HL-60/S4 (cell line): ENCODE measurements around the gene KRTAP4-1.
"Not testable (repeated sequence)": the region's sequence is repeated elsewhere in the genome, so short reads cannot be mapped to it uniquely, and the experiment has no call there.

Source experiments
- in situ Hi-C: fragments of 300-500 bp; cut with MboI; formaldehyde crosslinking; loops from 2 replicates; pipeline ENCODE4 v1.14.3; 2022; ENCODE audit warnings: low sequenced_read_pairs

KRTAP4-1 gene

GRCh38 chr17:41184480-41184961, at the start of gene KRTAP4-1:
Gene KRTAP4-1, minus strand, starts transcription at chr17:41184911. Its CDS starts 57 bp downstream, at chr17:41184854.
- in situ Hi-C loops = no loop called here

DNA sequence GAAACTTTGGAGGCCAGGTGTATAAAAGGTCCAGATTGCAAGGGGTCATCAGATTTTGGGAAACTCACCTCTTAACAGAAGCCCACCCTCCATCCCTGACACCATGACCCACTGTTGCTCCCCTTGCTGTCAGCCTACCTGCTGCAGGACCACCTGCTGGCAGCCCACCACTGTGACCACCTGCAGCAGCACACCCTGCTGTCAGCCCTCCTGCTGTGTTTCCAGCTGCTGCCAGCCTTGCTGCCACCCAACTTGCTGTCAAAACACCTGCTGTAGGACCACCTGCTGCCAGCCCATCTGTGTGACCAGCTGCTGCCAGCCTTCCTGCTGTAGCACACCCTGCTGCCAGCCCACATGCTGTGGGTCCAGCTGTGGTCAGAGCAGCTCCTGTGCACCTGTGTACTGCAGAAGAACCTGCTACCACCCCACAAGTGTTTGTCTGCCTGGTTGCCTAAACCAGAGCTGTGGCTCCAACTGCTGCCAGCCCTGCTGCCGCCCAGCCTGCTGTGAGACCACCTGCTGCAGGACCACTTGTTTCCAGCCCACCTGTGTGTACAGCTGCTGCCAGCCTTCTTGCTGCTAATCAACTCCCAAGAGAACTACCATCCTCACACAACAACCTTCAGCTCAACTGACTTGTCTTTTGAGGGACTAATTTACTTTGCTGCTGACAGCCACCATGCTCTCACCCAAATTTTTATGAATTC, 47.8 kb upstream of the KRTAP4-1 start, which contains the start of gene KRTAP9-3:
TSS of gene KRTAP9-3 (plus strand) at position 51 of the 707 bp plus-strand sequence. CDS start at position 104, 53 bp downstream.
- in situ Hi-C loops = not testable (repeated sequence)

DNA sequence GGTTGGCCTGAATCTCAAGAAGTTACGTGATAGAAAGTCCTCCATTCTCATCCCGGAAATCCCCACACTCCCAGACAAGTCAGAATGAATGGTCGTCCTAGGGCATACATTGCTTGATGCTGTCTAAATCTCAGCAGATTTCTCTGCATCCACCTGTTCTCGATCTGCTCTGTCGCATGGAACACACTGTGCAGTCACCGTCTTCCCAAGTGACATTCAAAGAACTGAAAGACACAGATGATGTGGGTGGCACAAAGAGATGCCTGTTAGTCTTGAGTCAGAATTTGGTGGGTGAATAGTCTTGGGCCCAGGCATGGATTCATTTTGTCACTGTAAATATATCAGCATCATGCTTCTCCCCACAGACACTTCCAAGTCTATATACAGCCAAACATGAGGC, 47.0 kb upstream of the KRTAP4-1 start:
- in situ Hi-C loops = no loop called here

DNA sequence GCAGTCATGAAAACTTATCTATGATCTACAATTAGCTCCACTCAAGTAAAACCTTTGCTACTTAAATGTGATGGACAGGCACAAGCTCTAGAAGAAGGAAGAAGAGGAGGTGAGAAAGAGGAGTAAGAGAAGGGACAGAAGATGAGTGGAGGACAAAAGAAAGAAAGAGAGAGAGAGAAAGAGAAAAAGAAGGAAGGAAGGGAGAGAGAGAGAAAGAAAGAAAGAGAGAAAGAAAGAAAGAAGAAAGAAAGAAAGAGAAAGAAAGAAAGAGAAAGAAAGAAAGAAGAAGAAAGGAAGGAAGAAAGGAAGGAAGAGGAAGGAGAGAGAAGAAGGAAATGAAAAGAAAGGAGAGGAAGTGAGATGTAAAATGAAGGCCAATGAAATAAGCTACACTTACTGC, 45.4 kb upstream of the KRTAP4-1 start:
- in situ Hi-C loops = no loop called here

- in situ Hi-C loops = not testable (repeated sequence)
These were observed 41.9 kb upstream of the KRTAP4-1 start, which contains the start of gene KRTAP9-2 for GRCh38 chr17:41226598-41227095. Gene KRTAP9-2, plus strand, starts transcription at chr17:41226648. Its CDS starts 7 bp downstream, at chr17:41226655.

- in situ Hi-C loops = no loop called here
These were observed 41.3 kb upstream of the KRTAP4-1 start for GRCh38 chr17:41226051-41226450.

- in situ Hi-C loops = no loop called here
These were observed 39.1 kb upstream of the KRTAP4-1 start for GRCh38 chr17:41223821-41224220.

DNA sequence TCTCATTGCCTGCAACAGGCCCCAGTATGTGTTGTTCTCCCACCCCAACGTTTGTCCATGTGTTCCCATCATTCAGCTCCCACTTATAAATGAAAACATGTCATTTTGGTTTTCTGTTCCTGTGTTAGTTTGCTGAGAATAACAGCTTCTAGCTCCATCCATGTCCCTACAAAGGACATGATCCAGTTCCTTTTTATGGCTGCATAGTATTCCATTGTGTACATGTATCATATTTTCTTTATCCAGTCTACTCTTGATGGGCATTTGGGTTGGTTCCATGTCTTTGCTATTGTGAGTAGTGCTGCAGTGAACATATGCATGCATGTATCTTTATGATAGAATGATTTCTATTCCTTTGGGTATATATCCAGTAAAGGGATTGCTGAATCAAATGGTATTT, 31.0 kb upstream of the KRTAP4-1 start:
- in situ Hi-C loops = no loop called here

- in situ Hi-C loops = no loop called here
These were observed 27.9 kb upstream of the KRTAP4-1 start for GRCh38 chr17:41212524-41213169.

GRCh38 chr17:41211845-41212466, 27.2 kb upstream of the KRTAP4-1 start:
- in situ Hi-C loops = no loop called here

GRCh38 chr17:41199421-41200078, 14.8 kb upstream of the KRTAP4-1 start:
- in situ Hi-C loops = no loop called here

DNA sequence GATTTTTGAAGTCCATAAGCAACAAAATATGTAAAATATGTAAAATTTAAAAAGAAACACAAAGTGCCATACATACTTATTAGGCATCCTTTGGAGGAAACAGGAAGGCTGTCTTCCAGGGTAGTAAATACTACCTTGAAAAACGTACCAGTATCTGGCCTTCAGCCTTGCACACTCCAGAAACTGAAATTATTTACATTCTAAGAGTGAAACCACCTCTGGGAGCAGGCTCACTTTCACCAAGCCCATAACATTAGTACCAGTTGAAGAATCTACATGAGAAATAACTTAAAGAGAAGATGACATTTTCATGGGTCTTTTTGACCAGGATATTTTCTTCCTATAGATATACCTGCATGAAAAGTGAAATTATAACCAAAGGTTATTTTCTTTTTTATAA, 11.4 kb upstream of the KRTAP4-1 start:
- in situ Hi-C loops = no loop called here

DNA sequence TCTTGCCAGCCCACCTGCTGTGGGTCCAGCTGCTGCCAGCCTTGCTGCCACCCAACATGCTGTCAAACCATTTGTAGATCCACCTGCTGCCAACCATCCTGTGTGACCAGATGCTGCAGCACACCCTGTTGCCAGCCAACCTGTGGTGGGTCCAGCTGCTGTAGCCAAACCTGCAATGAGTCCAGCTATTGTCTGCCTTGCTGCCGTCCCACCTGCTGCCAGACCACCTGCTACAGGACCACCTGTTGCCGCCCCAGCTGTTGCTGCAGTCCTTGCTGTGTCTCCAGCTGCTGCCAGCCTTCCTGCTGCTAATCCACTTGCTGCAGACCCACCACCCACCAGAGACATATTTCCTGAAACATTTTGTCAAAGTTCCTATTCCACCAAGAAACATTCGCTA, 5.6 kb upstream of the KRTAP4-1 start:
- in situ Hi-C loops = no loop called here

GRCh38 chr17:41189837-41190318, 5.2 kb upstream of the KRTAP4-1 start, which contains the start of gene KRTAP9-1:
Gene KRTAP9-1, plus strand, starts transcription at chr17:41189887. Its CDS starts 0 bp downstream, at chr17:41189887.
- in situ Hi-C loops = not testable (repeated sequence)

GRCh38 chr17:41186872-41187271, 2.2 kb upstream of the KRTAP4-1 start:
- in situ Hi-C loops = no loop called here

DNA sequence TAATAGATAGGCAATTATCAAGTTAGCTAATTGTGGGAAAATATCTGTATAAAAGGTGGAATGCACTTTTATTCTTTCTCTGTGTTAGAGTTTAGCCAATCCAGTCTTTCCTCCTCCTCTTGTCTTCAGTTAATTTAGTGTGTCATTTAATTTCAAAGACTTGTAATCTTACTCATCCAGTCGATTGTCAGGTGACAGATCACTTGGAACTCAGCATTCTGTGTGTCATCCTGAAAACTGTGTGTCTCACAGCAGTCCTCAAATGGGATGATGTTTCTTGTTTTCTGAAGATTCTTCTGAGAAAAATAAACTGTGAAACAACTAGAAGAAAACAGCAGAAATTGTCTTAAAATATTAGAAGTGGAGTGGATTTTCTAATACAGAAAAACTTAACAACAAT, 290 bp upstream of the KRTAP4-1 start:
- in situ Hi-C loops = no loop called here

DNA sequence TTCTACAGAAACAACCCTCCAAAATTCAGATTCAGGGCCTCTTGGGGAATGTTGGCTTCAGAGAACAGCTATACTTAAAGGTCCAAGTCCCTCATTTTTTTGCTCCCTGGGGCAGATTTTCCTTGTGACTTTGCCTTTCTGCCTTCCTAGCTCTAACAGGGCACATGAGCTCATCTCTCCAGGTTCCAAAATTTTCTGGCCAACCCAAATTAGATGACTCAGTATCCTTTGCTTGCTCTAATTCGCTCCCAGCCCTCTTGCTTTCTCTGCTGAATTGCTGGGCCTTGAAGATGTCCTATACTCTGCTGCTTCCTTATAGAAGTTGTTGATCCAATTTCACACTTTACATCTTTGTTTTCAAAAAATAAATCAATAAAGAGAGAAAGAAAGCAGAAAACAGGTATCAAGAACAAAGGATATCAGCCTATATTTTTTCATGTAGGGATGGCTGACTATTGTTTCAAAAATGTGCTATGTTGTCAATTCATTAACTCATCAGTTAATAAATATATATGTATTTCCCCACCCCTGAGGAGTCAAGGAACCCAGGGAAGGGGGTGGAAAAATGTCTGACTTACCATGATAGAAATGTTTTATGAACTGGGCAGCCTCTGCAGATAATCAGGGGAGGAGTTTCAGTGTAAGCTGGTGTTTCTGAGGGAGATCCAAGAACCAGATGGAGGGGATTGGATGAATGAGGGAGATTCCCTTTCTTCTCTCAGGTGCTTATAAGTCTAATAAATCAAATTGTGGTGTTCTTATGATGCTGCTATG, 5.7 kb downstream of the KRTAP4-1 start:
- in situ Hi-C loops = no loop called here

DNA sequence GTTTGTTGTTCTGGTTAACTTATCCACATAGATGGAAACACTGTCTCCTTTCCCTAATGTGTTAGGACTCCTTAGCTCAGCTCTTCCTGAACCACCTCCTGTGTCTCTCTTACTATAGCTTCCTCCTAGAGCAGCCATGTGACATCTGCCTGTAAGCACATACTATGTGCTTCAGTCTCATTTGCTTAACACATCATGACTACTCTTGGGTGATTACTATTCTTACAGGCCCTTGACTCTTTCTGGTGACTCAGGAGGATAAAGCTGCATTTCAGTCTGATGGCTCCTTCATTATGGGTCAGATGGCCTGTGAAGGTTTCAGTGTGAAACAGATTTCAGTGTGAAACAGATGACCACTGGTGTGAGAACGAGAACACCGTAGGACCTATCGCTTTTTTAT, 6.4 kb downstream of the KRTAP4-1 start:
- in situ Hi-C loops = no loop called here

DNA sequence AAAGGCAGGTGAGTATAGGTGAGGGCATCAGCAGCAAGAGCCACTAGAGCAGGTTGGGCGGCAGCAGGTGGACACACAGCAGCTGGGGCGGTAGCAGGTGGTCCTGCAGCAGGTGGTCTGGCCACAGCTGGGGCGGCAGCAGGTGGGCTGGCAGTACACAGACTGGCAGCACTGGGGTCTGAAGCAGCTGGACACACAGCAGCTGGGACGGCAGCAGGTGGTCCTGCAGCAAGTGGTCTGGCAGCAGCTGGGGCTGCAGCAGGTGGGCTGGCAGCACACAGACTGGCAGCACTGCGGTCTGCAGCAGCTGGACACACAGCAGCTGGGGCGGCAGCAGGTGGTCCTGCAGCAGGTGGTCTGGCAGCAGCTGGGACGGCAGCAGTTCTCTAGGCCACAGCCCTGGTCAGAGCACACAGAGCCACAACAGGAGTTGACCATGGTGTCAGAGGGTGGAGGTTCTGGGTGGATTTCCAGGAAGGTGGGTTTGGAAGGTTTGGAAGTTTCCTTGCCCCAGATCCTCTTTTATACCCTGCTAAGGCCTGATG, 6.9 kb downstream of the KRTAP4-1 start, which contains the start of gene KRTAP4-2:
TSS of gene KRTAP4-2 (minus strand) at position 495 of the 545 bp plus-strand sequence. CDS start at position 438, 57 bp downstream.
- in situ Hi-C loops = no loop called here
